HepG2 (cell line): ENCODE measurements around the gene BTBD1. TPM values are rescaled to one million over a fixed set of nuclear protein-coding genes. Genes with fewer than 3 reads are reported as not detected.

Experiments
- AHR ChIP-seq: IDR thresholded peaks from 2 replicates; pipeline ENCODE4 v1.6.1; 2018; ENCODE audit warnings: missing genetic modification reagents, missing compliant biosample characterization
- MEIS2 ChIP-seq: sonication (generic); formaldehyde crosslinking; IDR thresholded peaks from 2 replicates; pipeline ENCODE4 v1.9.0; 2021; ENCODE audit warnings: mild to moderate bottlenecking, missing genetic modification reagents
- MYC ChIP-seq: sonication (generic); formaldehyde crosslinking; IDR thresholded peaks from 2 replicates; pipeline ENCODE4 v1.9.0; 2021; ENCODE audit warnings: missing genetic modification reagents, borderline replicate concordance
- SMC3 ChIP-seq: IDR thresholded peaks from 2 replicates; pipeline ENCODE4 v1.6.1; 2011; ENCODE audit warnings: low read length, improper control_type of control experiment
- TEAD2 ChIP-seq: sonication (generic); formaldehyde crosslinking; IDR thresholded peaks from 2 replicates; pipeline ENCODE4 v1.9.0; 2021; ENCODE audit warnings: missing genetic modification reagents
- TFAP4 ChIP-seq: sonication (generic); IDR thresholded peaks from 2 replicates; pipeline ENCODE4 v1.6.1; 2016; ENCODE audit warnings: low read depth, borderline replicate concordance
- U2AF1 ChIP-seq: fragments of 200-400 bp; formaldehyde crosslinking; optimal IDR thresholded peaks from 2 replicates; pipeline ENCODE3; 2017; ENCODE audit warnings: mild to moderate bottlenecking, low read depth, low read length
- ZC3H13 ChIP-seq: sonication (generic); formaldehyde crosslinking; IDR thresholded peaks from 2 replicates; pipeline ENCODE4 v1.8.1; 2023; ENCODE audit warnings: mild to moderate bottlenecking, missing genetic modification reagents, moderate library complexity
- ZFX ChIP-seq: sonication (generic); formaldehyde crosslinking; IDR thresholded peaks from 2 replicates; pipeline ENCODE4 v1.4.0; 2020; ENCODE audit warnings: mild to moderate bottlenecking, low read depth, missing genetic modification reagents, moderate library complexity
- ZMAT3 ChIP-seq: sonication (generic); formaldehyde crosslinking; conservative IDR thresholded peaks from 2 replicates; pipeline ENCODE4 v1.7.0; 2021; ENCODE audit warnings: missing genetic modification reagents
- ZNF232 ChIP-seq: sonication (generic); formaldehyde crosslinking; IDR thresholded peaks from 2 replicates; pipeline ENCODE4 v1.4.0; 2020; ENCODE audit warnings: missing genetic modification reagents, borderline replicate concordance
- ZNF24 ChIP-seq: fragments of 450-650 bp; IDR thresholded peaks from 2 replicates; pipeline ENCODE4 v1.6.1; 2017; ENCODE audit warnings: antibody characterized with exemption, mild to moderate bottlenecking
- ZNF546 ChIP-seq: sonication (generic); formaldehyde crosslinking; conservative IDR thresholded peaks from 2 replicates; pipeline ENCODE4 v1.8.1; 2023; ENCODE audit warnings: mild to moderate bottlenecking, missing genetic modification reagents
- ZNF552 ChIP-seq: sonication (generic); formaldehyde crosslinking; IDR thresholded peaks from 2 replicates; pipeline ENCODE4 v1.9.0; 2022; ENCODE audit warnings: missing genetic modification reagents, mild to moderate bottlenecking, borderline replicate concordance
- ZNF569 ChIP-seq: sonication (generic); formaldehyde crosslinking; IDR thresholded peaks from 2 replicates; pipeline ENCODE4 v1.5.0; 2020; ENCODE audit warnings: mild to moderate bottlenecking, missing genetic modification reagents, moderate library complexity, borderline replicate concordance
- ZNF598 ChIP-seq: sonication (generic); formaldehyde crosslinking; IDR thresholded peaks from 2 replicates; pipeline ENCODE4 v1.5.1; 2020; ENCODE audit warnings: mild to moderate bottlenecking, missing genetic modification reagents, borderline replicate concordance
- ZNF747 ChIP-seq: sonication (generic); formaldehyde crosslinking; IDR thresholded peaks from 2 replicates; pipeline ENCODE4 v1.8.1; 2023; ENCODE audit warnings: missing genetic modification reagents, mild to moderate bottlenecking, borderline replicate concordance
- ZNF749 ChIP-seq: sonication (generic); formaldehyde crosslinking; IDR thresholded peaks from 2 replicates; pipeline ENCODE4 v1.8.0; 2022; ENCODE audit warnings: mild to moderate bottlenecking, missing genetic modification reagents, moderate library complexity, borderline replicate concordance
- ZNF781 ChIP-seq: sonication (generic); formaldehyde crosslinking; IDR thresholded peaks from 2 replicates; pipeline ENCODE4 v1.5.1; 2020; ENCODE audit warnings: borderline replicate concordance, mild to moderate bottlenecking, missing genetic modification reagents; ENCODE audit errors: not compliant biosample characterization
- ZNF790 ChIP-seq: sonication (generic); formaldehyde crosslinking; IDR thresholded peaks from 2 replicates; pipeline ENCODE4 v1.8.0; 2022; ENCODE audit warnings: missing genetic modification reagents, mild to moderate bottlenecking, borderline replicate concordance
- ZNF879 ChIP-seq: sonication (generic); formaldehyde crosslinking; IDR thresholded peaks from 2 replicates; pipeline ENCODE4 v1.8.1; 2023; ENCODE audit warnings: missing genetic modification reagents
- polyA plus RNA-seq, 8 experiments: library from polyadenylated mRNA; depleted of rRNA in 3 of 8; stranded (reverse) in 7 of 8; unstranded in 1 of 8; fragments of >200 nt; fragmentation: Illumina TruSeq in 4 of 8; extraction: Trizol in 4 of 8; gene quantifications; 2 replicates each; pipeline versions ENCODE4 v1.2.1 to v1.2.3, GENCODE V29; 2011 to 2016; ENCODE audit warnings: low read depth in 4 of 8, missing spikeins in 1 of 8, mixed read lengths in 1 of 8; ENCODE audit not compliant: insufficient read depth in 1 of 8
- total RNA-seq, 5 experiments: library from RNA; depleted of rRNA; stranded (reverse); fragments of >200 nt; fragmentation: Illumina TruSeq; extraction: Trizol; gene quantifications; 2 replicates each; pipeline ENCODE4 v1.2.3, GENCODE V29; 2016; ENCODE audit warnings: low read depth in 1 of 5
- TF ChIP-seq, protein P1 (sequence below): IDR thresholded peaks from 2 replicates; pipeline ENCODE4 v1.6.1; 2016
- TF ChIP-seq, protein P2 (sequence below): IDR thresholded peaks from 2 replicates; pipeline ENCODE4 v1.6.1; 2016; ENCODE audit warnings: missing compliant biosample characterization, missing genetic modification reagents, borderline replicate concordance
- TF ChIP-seq, protein P3 (sequence below): sonication (generic); formaldehyde crosslinking; IDR thresholded peaks from 2 replicates; pipeline ENCODE4 v1.5.0; 2020; ENCODE audit warnings: mild to moderate bottlenecking, missing genetic modification reagents

The BTBD1 gene
- total and polyA plus RNA-seq, 2 of the 13 experiments (the other 11 are each of a cell fraction or from before 2014, with no cell fraction given), result 32.1 to 53.9 TPM

- TF ChIP-seq, protein P1, sequence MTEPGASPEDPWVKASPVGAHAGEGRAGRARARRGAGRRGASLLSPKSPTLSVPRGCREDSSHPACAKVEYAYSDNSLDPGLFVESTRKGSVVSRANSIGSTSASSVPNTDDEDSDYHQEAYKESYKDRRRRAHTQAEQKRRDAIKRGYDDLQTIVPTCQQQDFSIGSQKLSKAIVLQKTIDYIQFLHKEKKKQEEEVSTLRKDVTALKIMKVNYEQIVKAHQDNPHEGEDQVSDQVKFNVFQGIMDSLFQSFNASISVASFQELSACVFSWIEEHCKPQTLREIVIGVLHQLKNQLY, result peak; percentile 13; the same call in 1 of the 2 replicates
- peak; percentile 85 for TF ChIP-seq ZNF781 (CRISPR knock-in tag)
- peak; percentile 89; the same call in 1 of the 2 replicates for TF ChIP-seq ZNF790 (CRISPR knock-in tag)
- peak; percentile 45 for TF ChIP-seq U2AF1
- TF ChIP-seq ZFX (CRISPR knock-in tag), result peak; percentile 64; the same call in 1 of the 2 replicates
- peak; percentile 77; the same call in 1 of the 2 replicates for TF ChIP-seq ZNF569 (CRISPR knock-in tag)
- TF ChIP-seq ZC3H13, result peak; percentile 92
- peak; percentile 92 for TF ChIP-seq ZNF546 (CRISPR knock-in tag)
- TF ChIP-seq MYC (CRISPR knock-in tag), result peak; percentile 56; the same call in 1 of the 2 replicates
- TF ChIP-seq ZNF598 (CRISPR knock-in tag), result peak; percentile 75; the same call in 1 of the 2 replicates
- TF ChIP-seq ZNF24, result no peak
- TF ChIP-seq ZNF749 (CRISPR knock-in tag), result peak; percentile 87
- peak; percentile 92 for TF ChIP-seq ZNF879 (CRISPR knock-in tag)
- TF ChIP-seq ZNF747 (CRISPR knock-in tag), result peak; percentile 64; the same call in 1 of the 2 replicates
- TF ChIP-seq ZMAT3 (CRISPR knock-in tag), result peak; percentile 84
- peak; percentile 93 for TF ChIP-seq TFAP4
- no peak for TF ChIP-seq SMC3
- TF ChIP-seq, protein P2, sequence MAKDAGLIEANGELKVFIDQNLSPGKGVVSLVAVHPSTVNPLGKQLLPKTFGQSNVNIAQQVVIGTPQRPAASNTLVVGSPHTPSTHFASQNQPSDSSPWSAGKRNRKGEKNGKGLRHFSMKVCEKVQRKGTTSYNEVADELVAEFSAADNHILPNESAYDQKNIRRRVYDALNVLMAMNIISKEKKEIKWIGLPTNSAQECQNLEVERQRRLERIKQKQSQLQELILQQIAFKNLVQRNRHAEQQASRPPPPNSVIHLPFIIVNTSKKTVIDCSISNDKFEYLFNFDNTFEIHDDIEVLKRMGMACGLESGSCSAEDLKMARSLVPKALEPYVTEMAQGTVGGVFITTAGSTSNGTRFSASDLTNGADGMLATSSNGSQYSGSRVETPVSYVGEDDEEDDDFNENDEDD (CRISPR knock-in tag), result peak; percentile 99
- TF ChIP-seq AHR (CRISPR knock-in tag), result peak; percentile 91
- TF ChIP-seq, protein P3, sequence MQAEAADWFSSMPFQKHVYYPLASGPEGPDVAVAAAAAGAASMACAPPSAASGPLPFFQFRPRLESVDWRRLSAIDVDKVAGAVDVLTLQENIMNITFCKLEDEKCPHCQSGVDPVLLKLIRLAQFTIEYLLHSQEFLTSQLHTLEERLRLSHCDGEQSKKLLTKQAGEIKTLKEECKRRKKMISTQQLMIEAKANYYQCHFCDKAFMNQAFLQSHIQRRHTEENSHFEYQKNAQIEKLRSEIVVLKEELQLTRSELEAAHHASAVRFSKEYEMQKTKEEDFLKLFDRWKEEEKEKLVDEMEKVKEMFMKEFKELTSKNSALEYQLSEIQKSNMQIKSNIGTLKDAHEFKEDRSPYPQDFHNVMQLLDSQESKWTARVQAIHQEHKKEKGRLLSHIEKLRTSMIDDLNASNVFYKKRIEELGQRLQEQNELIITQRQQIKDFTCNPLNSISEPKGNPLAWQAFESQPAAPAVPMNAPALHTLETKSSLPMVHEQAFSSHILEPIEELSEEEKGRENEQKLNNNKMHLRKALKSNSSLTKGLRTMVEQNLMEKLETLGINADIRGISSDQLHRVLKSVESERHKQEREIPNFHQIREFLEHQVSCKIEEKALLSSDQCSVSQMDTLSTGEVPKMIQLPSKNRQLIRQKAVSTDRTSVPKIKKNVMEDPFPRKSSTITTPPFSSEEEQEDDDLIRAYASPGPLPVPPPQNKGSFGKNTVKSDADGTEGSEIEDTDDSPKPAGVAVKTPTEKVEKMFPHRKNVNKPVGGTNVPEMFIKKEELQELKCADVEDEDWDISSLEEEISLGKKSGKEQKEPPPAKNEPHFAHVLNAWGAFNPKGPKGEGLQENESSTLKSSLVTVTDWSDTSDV (CRISPR knock-in tag), result peak; percentile 93; the same call in 1 of the 2 replicates
- peak; percentile 97 for TF ChIP-seq ZNF552
- TF ChIP-seq TEAD2, result peak; percentile 79; the same call in 1 of the 2 replicates
- 0 out of 2 replicates have a peak, but pooled peaks have one; percentile 34 for TF ChIP-seq MEIS2 (CRISPR knock-in tag)
- peak; percentile 91; the same call in 1 of the 2 replicates for TF ChIP-seq ZNF232 (CRISPR knock-in tag)
Measured at GRCh38 chr15:82985688-82986441, 81.2 kb downstream of the BTBD1 start, which contains the start of gene RAMAC (continued).
